ENCODE results near the gene PTPRT. TPM values are rescaled to one million over a fixed set of nuclear protein-coding genes. Genes with fewer than 3 reads are reported as not detected.

Gene PTPRT
- total RNA-seq, 1 donor from 2014 or later = 0.56 TPM

GRCh38 chr20:42258564-42259302 lies 931.0 kb downstream of the PTPRT start:
- no peak for DNase-seq (ENCODE audit: low read depth, low spot score)
- Mint-ChIP-seq H3K27me3 (ENCODE audit: low read depth) (peaks cover 10% of the 10 kb centered on the region), H3K9me3 (no peaks in the 10 kb centered on the region), H3K27ac (ENCODE audit: unreplicated experiment) (no peak overlapping the region), H3K4me3 (no peak overlapping the region), H3K4me1 (no peaks in the 10 kb centered on the region), H3K36me3 (ENCODE audit: low read depth) (no peaks in the 10 kb centered on the region)
- no peak for TF ChIP-seq CTCF (conservative IDR thresholded peaks at IDR 0.05)

- H3K27me3 Mint-ChIP-seq (ENCODE audit: low read depth) = peaks cover 15% of the 10 kb centered on the region
- no peak for DNase-seq (ENCODE audit: low read depth, low spot score)
- H3K9me3 Mint-ChIP-seq = no peaks in the 10 kb centered on the region
- no peak overlapping the region for H3K4me3 Mint-ChIP-seq
- no peaks in the 10 kb centered on the region for H3K4me1 Mint-ChIP-seq
- no peak overlapping the region for H3K27ac Mint-ChIP-seq (ENCODE audit: unreplicated experiment)
- TF ChIP-seq CTCF (conservative IDR thresholded peaks at IDR 0.05) = no peak
- H3K36me3 Mint-ChIP-seq (ENCODE audit: low read depth) = no peaks in the 10 kb centered on the region
Observed at GRCh38 chr20:42255821-42256220, 933.9 kb downstream of the PTPRT start.

GRCh38 chr20:42254673-42255072 lies 935.0 kb downstream of the PTPRT start:
- Mint-ChIP-seq H3K9me3 (no peaks in the 10 kb centered on the region), H3K27me3 (ENCODE audit: low read depth) (peaks cover 17% of the 10 kb centered on the region), H3K4me1 (no peaks in the 10 kb centered on the region)

GRCh38 chr20:42252116-42252515 lies 937.6 kb downstream of the PTPRT start:
- peaks cover 20% of the 10 kb centered on the region for H3K27me3 Mint-ChIP-seq (ENCODE audit: low read depth)
- H3K36me3 Mint-ChIP-seq (ENCODE audit: low read depth) = no peaks in the 10 kb centered on the region
- H3K27ac Mint-ChIP-seq (ENCODE audit: unreplicated experiment) = no peak overlapping the region

More at GRCh38 chr20:42254673-42255072, 935.0 kb downstream of the PTPRT start:
- no peaks in the 10 kb centered on the region for H3K36me3 Mint-ChIP-seq (ENCODE audit: low read depth)
- no peak for DNase-seq (ENCODE audit: low read depth, low spot score)
- no peak for TF ChIP-seq CTCF (conservative IDR thresholded peaks at IDR 0.05)
- H3K27ac Mint-ChIP-seq (ENCODE audit: unreplicated experiment) = no peak overlapping the region
- H3K4me3 Mint-ChIP-seq = no peak overlapping the region

GRCh38 chr20:42218621-42219374 lies 970.9 kb downstream of the PTPRT start:
- H3K27ac Mint-ChIP-seq (ENCODE audit: unreplicated experiment) = no peak overlapping the region
- H3K27me3 Mint-ChIP-seq (ENCODE audit: low read depth) = peaks cover 3% of the 10 kb centered on the region
- no peak overlapping the region for H3K4me3 Mint-ChIP-seq
- H3K9me3 Mint-ChIP-seq = no peaks in the 10 kb centered on the region
- no peak for DNase-seq (ENCODE audit: low read depth, low spot score)
- TF ChIP-seq CTCF (conservative IDR thresholded peaks at IDR 0.05) = no peak
- H3K36me3 Mint-ChIP-seq (ENCODE audit: low read depth) = no peaks in the 10 kb centered on the region
- H3K4me1 Mint-ChIP-seq = no peaks in the 10 kb centered on the region

More at GRCh38 chr20:42252116-42252515, 937.6 kb downstream of the PTPRT start:
- Mint-ChIP-seq H3K9me3 (no peaks in the 10 kb centered on the region), H3K4me3 (no peak overlapping the region), H3K4me1 (no peaks in the 10 kb centered on the region)
- DNase-seq (ENCODE audit: low read depth, low spot score) = no peak
- TF ChIP-seq CTCF (conservative IDR thresholded peaks at IDR 0.05) = no peak
